ENCODE results near the gene ELAC2. TPM values are rescaled to one million over a fixed set of nuclear protein-coding genes. Genes with fewer than 3 reads are reported as not detected.

ELAC2 gene
- total and polyA plus RNA-seq, 2 of the 4 experiments (the other 2 are of a cell fraction) = 75.2 to 80.7 TPM

- no peak for DNase-seq
- H3K56ac ChIP-seq (ENCODE audit: extremely low read depth, insufficient read depth, low read length) = no peak overlapping the region
- CTCF ChIA-PET = no interaction called here
- no peaks in the 10 kb centered on the region for H3K4me1 ChIP-seq (ENCODE audit: control insufficient read depth, insufficient read depth, low read length)
- H3K9ac ChIP-seq (ENCODE audit: low read depth, low read length) = no peak overlapping the region
- no peak overlapping the region for H3K4me3 ChIP-seq (ENCODE audit: insufficient read depth, low read depth, low read length)
- no peak overlapping the region for H2AK5ac ChIP-seq (ENCODE audit: low read depth, low read length)
- no peak overlapping the region for H2AFZ ChIP-seq (replicated peaks; ENCODE audit: low read length, poor library complexity)
- H4K20me1 ChIP-seq (ENCODE audit: insufficient read depth, low read length) = no peaks in the 10 kb centered on the region
- no peaks in the 10 kb centered on the region for H3K9me3 ChIP-seq (ENCODE audit: control insufficient read depth, insufficient read depth, low read length)
- H3K27ac ChIP-seq (ENCODE audit: insufficient read depth, low read length) = no peak overlapping the region
- no peak overlapping the region for H2BK5ac ChIP-seq (ENCODE audit: low read depth, low read length, poor library complexity, severe bottlenecking)
- no peak overlapping the region for H2BK20ac ChIP-seq (ENCODE audit: low read depth, low read length)
- POLR2A ChIA-PET (ENCODE audit: unreplicated experiment) = no interaction called here
- in situ Hi-C loops (cut with MboI; ENCODE audit: low sequenced_read_pairs) (no loop called here), dilution Hi-C loops (cut with HindIII; ENCODE audit: low sequenced_read_pairs, unreplicated experiment) (no loop called here), intact Hi-C loops (cut with micrococcal nuclease) (no loop called here)
- ATAC-seq (ENCODE audit: low read depth) = no peak
- no peak overlapping the region for H3K4ac ChIP-seq (ENCODE audit: low read depth, low read length)
- BruUV-seq (replicated peaks) = no TSS peak
- H3K27me3 ChIP-seq (ENCODE audit: control insufficient read depth, insufficient read depth, low read length) = no peaks in the 10 kb centered on the region
- no CpG with 5 or more reads among the region's 1 CpG for WGBS, 2 experiments (ENCODE audit: extremely low coverage in 2 of 2, insufficient read length in 1 of 2)
- H3K14ac ChIP-seq (replicated peaks; ENCODE audit: low read depth, low read length) = no peak overlapping the region
- H3K9me1 ChIP-seq (ENCODE audit: insufficient read depth, low read length) = no peaks in the 10 kb centered on the region
- H3K4me2 ChIP-seq (ENCODE audit: low read depth, low read length) = no peak overlapping the region
- no peak overlapping the region for H3K18ac ChIP-seq (ENCODE audit: low read depth, low read length)
- H2AK9ac ChIP-seq (replicated peaks; ENCODE audit: low read depth, low read length, poor library complexity) = no peak overlapping the region
- no peaks in the 10 kb centered on the region for H3K36me3 ChIP-seq (ENCODE audit: control insufficient read depth, insufficient read depth, low read length)
- no peak overlapping the region for H4K8ac ChIP-seq (ENCODE audit: low read depth in 2 of 2, low read length in 2 of 2)
- H3K23ac ChIP-seq (ENCODE audit: low read depth, low read length) = no peak overlapping the region
- H4K5ac ChIP-seq (ENCODE audit: low read depth, low read length) = no peak overlapping the region
- H3K79me1 ChIP-seq (ENCODE audit: low read depth in 1 of 2, low read length in 2 of 2) = no peaks in the 10 kb centered on the region
- TF ChIP-seq MAFK (IDR thresholded peaks at IDR 0.05; ENCODE audit: low read depth, low read length) = no peak
- no peak for TF ChIP-seq RAD21 (IDR thresholded peaks at IDR 0.05; ENCODE audit: low read length)
- TF ChIP-seq POLR2A (IDR thresholded peaks at IDR 0.05; ENCODE audit: low read depth, low read length) = no peak
- TF ChIP-seq MXI1 (IDR thresholded peaks at IDR 0.05; ENCODE audit: borderline replicate concordance, low read depth, low read length) = no peak
- no peak for TF ChIP-seq ELK1 (IDR thresholded peaks at IDR 0.05; ENCODE audit: borderline replicate concordance, low read depth, low read length)
- no peak for TF ChIP-seq RFX5 (IDR thresholded peaks at IDR 0.05; ENCODE audit: low read depth, low read length)
- TF ChIP-seq BHLHE40 (IDR thresholded peaks at IDR 0.05; ENCODE audit: low read depth, low read length) = no peak
- TF ChIP-seq CHD1 (IDR thresholded peaks at IDR 0.05; ENCODE audit: low read depth, low read length) = no peak
- TF ChIP-seq MAZ (IDR thresholded peaks at IDR 0.05; ENCODE audit: borderline replicate concordance, low read depth, low read length) = no peak
- TF ChIP-seq FOS (IDR thresholded peaks at IDR 0.05; ENCODE audit: low read depth, low read length) = no peak
- no peak for TF ChIP-seq CTCF (conservative IDR thresholded peaks at IDR 0.05; ENCODE audit: low read depth, low read length)
- TF ChIP-seq USF2 (IDR thresholded peaks at IDR 0.05; ENCODE audit: low read depth, low read length) = no peak
- no peak for TF ChIP-seq NFE2L2 (IDR thresholded peaks at IDR 0.05; ENCODE audit: low read depth, low read length)
- no peak for TF ChIP-seq SMC3 (IDR thresholded peaks at IDR 0.05; ENCODE audit: low read depth, low read length)
- TF ChIP-seq CEBPB (IDR thresholded peaks at IDR 0.05; ENCODE audit: low read depth, low read length) = no peak
- no peak for TF ChIP-seq RCOR1 (IDR thresholded peaks at IDR 0.05; ENCODE audit: insufficient replicate concordance, low read length)
- no peak overlapping the region for H2BK120ac ChIP-seq (ENCODE audit: low read depth, low read length)
- H4K91ac ChIP-seq (ENCODE audit: insufficient read depth, low read depth, low read length) = no peak overlapping the region
- H2BK15ac ChIP-seq (ENCODE audit: low read depth, low read length) = no peak overlapping the region
Observed at GRCh38 chr17:13065032-13065431, 47.2 kb upstream of the ELAC2 start.
